ENCODE measurements around the gene BSND.
A peak's percentile ranks its signal among the peaks of the same experiment; 100 is the strongest.

- TF ChIP-seq NFE2 (IDR thresholded peaks at IDR 0.05; ENCODE audit: low read depth) (no peak), NFYB (IDR thresholded peaks at IDR 0.05; ENCODE audit: extremely low read depth, insufficient read length) (no peak), ZNF764 (CRISPR knock-in tag; IDR thresholded peaks at IDR 0.05; ENCODE audit: low read depth) (no peak), CTCF (IDR thresholded peaks at IDR 0.05 in 2 of 3, conservative IDR thresholded peaks at IDR 0.05 in 1 of 3; ENCODE audit: insufficient read depth in 2 of 3, low read depth in 1 of 3, low read length in 3 of 3) (peak; percentile 86 to 91 (median 88)), ZBTB11 (CRISPR knock-in tag; IDR thresholded peaks at IDR 0.05) (no peak), NBN (IDR thresholded peaks at IDR 0.05; ENCODE audit: low read depth) (no peak), ATF7 (IDR thresholded peaks at IDR 0.05) (peak; percentile 36; the same call in 1 of the 2 replicates), PTTG1 (tag; IDR thresholded peaks at IDR 0.05; ENCODE audit: low read depth) (no peak), IRF1 (CRISPR knock-in tag; IDR thresholded peaks at IDR 0.05; ENCODE audit: borderline replicate concordance) (no peak), GTF2A2 (tag; IDR thresholded peaks at IDR 0.05) (no peak; the same call in 1 of the 2 replicates), E2F4 (CRISPR knock-in tag; IDR thresholded peaks at IDR 0.05; ENCODE audit: low read depth) (no peak), POLR2AphosphoS5 (IDR thresholded peaks at IDR 0.05; ENCODE audit: control insufficient read depth, insufficient read depth, low read depth, low read length) (no peak), GATA2 (CRISPR knock-in tag; IDR thresholded peaks at IDR 0.05) (no peak), PHTF2 (CRISPR knock-in tag; IDR thresholded peaks at IDR 0.05) (no peak)
Observed at GRCh38 chr1:55021942-55022546, 23.3 kb downstream of the BSND start.
